ENCODE data around the gene CYTH2.
A peak's percentile ranks its signal among the peaks of the same experiment; 100 is the strongest.

CYTH2 gene

DNA sequence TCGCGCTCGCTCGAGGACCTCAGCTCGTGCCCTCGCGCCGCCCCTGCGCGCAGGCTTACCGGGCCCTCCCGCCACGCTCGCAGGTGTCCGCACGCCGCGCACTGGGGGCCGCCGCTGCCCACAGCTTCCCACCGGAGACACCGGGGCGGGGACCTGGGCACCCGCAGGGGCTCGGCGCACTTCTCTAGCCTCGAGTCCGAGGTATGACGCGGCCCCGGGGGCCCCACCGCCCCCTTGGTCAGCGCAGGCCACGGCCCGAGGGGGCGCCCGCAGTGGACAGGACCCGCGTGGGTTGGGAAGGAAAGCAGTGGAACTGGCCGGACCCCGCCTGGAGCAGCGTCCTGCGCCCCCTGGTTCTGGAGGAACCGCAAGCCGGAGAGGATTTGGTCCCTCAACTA, 25.4 kb upstream of the CYTH2 start:
- peaks cover 14% of the 10 kb centered on the region for H3K36me3 ChIP-seq (ENCODE audit: control insufficient read depth, insufficient read depth, low read length)
- H3K4me1 ChIP-seq (ENCODE audit: control insufficient read depth, insufficient read depth, low read length, poor library complexity, severe bottlenecking), result peaks cover 21% of the 10 kb centered on the region
- H3K27me3 ChIP-seq (replicated peaks; ENCODE audit: control insufficient read depth, insufficient read depth, low read length, poor library complexity, severe bottlenecking), result peaks cover 11% of the 10 kb centered on the region
- no peak overlapping the region for H3K27ac ChIP-seq (ENCODE audit: insufficient read depth, low read length, poor library complexity, severe bottlenecking)
- peak overlapping the region; percentile 80 for H3K4me3 ChIP-seq (ENCODE audit: insufficient read depth, low read depth, low read length, poor library complexity, severe bottlenecking)
- no peaks in the 10 kb centered on the region for H3K9me3 ChIP-seq (ENCODE audit: control insufficient read depth, low read length)
- DNase-seq, result no peak

DNA sequence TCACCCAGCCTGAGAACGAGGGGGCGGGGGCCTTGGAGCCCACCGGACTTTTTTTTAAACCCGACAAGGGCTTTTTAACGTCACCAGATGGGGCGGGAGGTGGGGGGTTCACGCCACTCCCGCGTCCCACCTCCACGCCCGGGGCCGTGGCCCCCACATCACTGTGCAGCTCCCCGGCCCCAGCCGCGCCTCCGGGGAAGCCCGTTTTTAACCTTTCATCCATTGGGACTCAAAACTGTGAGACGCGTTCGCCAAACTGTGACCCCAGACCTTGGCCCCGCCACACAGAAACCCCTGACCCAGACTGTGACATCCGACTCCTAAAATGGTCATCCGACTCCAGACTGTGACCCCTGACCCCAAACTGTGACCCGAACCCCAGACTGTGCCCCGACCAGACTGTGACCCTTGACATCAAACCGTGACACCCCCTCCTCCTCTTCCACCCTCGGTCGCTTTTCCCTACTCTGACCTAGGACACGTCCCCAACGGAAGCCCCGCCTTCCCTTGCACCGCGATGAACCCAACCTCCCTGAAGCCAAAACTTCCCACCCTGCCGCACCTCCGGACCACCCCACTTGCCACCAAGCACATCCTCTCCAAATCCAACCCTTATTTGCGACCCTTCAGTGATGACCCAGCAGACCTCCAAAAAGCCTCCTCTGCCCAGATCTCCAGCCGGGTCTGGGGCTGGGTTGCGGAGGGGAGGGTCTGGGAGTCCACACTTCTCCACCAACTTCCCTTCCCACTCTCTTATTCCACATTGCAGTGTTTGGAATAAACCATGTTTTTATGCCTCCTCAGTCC, 24.8 kb upstream of the CYTH2 start:
- H3K27ac ChIP-seq (ENCODE audit: insufficient read depth, low read length, poor library complexity, severe bottlenecking), result no peak overlapping the region
- peak overlapping the region; percentile 80 for H3K4me3 ChIP-seq (ENCODE audit: insufficient read depth, low read depth, low read length, poor library complexity, severe bottlenecking)
- peaks cover 11% of the 10 kb centered on the region for H3K27me3 ChIP-seq (replicated peaks; ENCODE audit: control insufficient read depth, insufficient read depth, low read length, poor library complexity, severe bottlenecking)
- H3K4me1 ChIP-seq (ENCODE audit: control insufficient read depth, insufficient read depth, low read length, poor library complexity, severe bottlenecking), result peaks cover 21% of the 10 kb centered on the region
- no peak for DNase-seq
- H3K36me3 ChIP-seq (ENCODE audit: control insufficient read depth, insufficient read depth, low read length), result peaks cover 15% of the 10 kb centered on the region
- H3K9me3 ChIP-seq (ENCODE audit: control insufficient read depth, low read length), result no peaks in the 10 kb centered on the region

DNA sequence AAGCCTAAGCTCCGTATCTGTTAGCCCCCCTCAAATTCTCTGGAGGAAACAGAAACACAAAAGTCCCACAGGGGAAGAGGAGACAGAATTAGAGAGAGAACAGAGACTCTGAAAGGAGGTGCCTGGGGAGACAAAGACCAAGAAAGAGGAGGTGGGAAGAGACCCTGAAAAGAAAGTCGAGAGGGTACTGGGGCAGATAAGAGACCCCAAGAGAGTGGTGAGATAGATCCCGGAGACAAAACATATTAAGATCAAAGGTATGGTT, 24.3 kb upstream of the CYTH2 start:
- peaks cover 21% of the 10 kb centered on the region for H3K4me1 ChIP-seq (ENCODE audit: control insufficient read depth, insufficient read depth, low read length, poor library complexity, severe bottlenecking)
- peaks cover 11% of the 10 kb centered on the region for H3K27me3 ChIP-seq (replicated peaks; ENCODE audit: control insufficient read depth, insufficient read depth, low read length, poor library complexity, severe bottlenecking)
- no peaks in the 10 kb centered on the region for H3K9me3 ChIP-seq (ENCODE audit: control insufficient read depth, low read length)
- H3K4me3 ChIP-seq (ENCODE audit: insufficient read depth, low read depth, low read length, poor library complexity, severe bottlenecking), result peak overlapping the region; percentile 80
- H3K27ac ChIP-seq (ENCODE audit: insufficient read depth, low read length, poor library complexity, severe bottlenecking), result no peak overlapping the region
- DNase-seq, result no peak
- peaks cover 19% of the 10 kb centered on the region for H3K36me3 ChIP-seq (ENCODE audit: control insufficient read depth, insufficient read depth, low read length)

DNA sequence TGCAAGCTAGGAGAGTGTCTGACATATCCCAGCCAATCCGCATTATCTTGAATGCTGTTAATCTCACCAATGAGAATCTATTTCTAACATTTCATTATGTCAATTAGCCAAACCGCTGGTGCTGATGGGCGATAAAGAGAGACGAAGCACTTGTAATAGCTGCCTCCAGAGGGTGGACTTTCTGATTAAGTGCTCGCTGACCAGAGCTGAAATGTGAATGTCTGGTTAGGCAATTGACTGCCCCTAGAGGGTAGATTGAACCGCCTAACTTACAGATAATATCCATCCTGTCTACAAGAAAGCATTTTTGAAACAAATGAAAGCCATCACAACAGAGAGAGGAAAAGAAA, 23.9 kb upstream of the CYTH2 start:
- DNase-seq, result peak in 1 of 3 donors; percentile 12
- Histone ChIP-seq H3K27me3 (replicated peaks; ENCODE audit: control insufficient read depth, insufficient read depth, low read length, poor library complexity, severe bottlenecking) (peaks cover 11% of the 10 kb centered on the region), H3K27ac (ENCODE audit: insufficient read depth, low read length, poor library complexity, severe bottlenecking) (peak overlapping the region; percentile 70), H3K9me3 (ENCODE audit: control insufficient read depth, low read length) (no peaks in the 10 kb centered on the region), H3K4me3 (ENCODE audit: insufficient read depth, low read depth, low read length, poor library complexity, severe bottlenecking) (peak overlapping the region; percentile 80), H3K4me1 (ENCODE audit: control insufficient read depth, insufficient read depth, low read length, poor library complexity, severe bottlenecking) (peaks cover 21% of the 10 kb centered on the region), H3K36me3 (ENCODE audit: control insufficient read depth, insufficient read depth, low read length) (peaks cover 22% of the 10 kb centered on the region)

DNA sequence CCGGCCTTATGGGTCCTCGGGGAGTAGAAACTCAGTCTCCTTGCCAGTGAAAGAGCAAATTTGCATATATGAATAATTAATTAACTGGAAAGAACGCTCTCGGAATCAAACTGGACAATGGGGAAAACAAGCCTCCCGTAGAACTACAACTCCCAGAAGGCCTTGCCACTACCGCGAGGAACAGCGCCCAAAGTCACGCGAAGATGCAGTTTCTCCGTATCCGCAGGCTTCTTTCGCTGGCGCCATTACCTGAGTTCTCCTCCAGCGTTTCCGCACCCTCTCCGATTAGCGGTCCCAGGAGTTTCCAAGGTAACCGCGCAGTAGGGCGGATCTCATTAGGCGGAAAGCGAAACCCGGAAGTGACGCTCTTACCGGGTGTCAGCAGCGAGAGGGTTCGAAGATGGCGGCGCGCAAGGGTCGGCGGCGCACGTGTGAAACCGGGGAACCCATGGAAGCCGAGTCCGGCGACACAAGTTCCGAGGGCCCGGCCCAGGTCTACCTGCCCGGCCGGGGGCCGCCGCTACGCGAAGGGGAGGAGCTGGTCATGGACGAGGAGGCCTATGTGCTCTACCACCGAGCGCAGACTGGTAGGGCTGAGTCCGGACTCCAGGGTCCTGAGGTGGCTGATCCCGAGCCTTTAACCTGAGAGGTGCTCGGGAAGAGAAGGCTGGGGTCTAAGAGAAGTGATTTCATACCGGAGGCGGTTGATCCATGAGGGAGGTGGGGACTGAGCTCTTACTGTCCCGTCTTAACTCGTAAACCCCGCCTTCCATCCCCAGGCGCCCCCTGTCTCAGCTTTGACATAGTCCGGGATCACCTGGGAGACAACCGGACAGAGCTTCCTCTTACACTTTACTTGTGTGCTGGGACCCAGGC, 23.3 kb upstream of the CYTH2 start, which contains the start of gene GRWD1:
Gene GRWD1 (plus strand): TSS at position 378 of the 876 bp plus-strand sequence. CDS start 23 bp downstream, at position 401.
- Histone ChIP-seq H3K4me1 (ENCODE audit: control insufficient read depth, insufficient read depth, low read length, poor library complexity, severe bottlenecking) (peaks cover 21% of the 10 kb centered on the region), H3K9me3 (ENCODE audit: control insufficient read depth, low read length) (no peaks in the 10 kb centered on the region), H3K36me3 (ENCODE audit: control insufficient read depth, insufficient read depth, low read length) (peaks cover 28% of the 10 kb centered on the region), H3K27me3 (replicated peaks; ENCODE audit: control insufficient read depth, insufficient read depth, low read length, poor library complexity, severe bottlenecking) (peaks cover 11% of the 10 kb centered on the region), H3K4me3 (ENCODE audit: insufficient read depth, low read depth, low read length, poor library complexity, severe bottlenecking) (peak within 1 kb of the TSS; percentile 80), H3K27ac (ENCODE audit: insufficient read depth, low read length, poor library complexity, severe bottlenecking) (peak within 1 kb of the TSS; percentile 70)
- DNase-seq, result peak; percentile 90 to 95 (median 92)

DNA sequence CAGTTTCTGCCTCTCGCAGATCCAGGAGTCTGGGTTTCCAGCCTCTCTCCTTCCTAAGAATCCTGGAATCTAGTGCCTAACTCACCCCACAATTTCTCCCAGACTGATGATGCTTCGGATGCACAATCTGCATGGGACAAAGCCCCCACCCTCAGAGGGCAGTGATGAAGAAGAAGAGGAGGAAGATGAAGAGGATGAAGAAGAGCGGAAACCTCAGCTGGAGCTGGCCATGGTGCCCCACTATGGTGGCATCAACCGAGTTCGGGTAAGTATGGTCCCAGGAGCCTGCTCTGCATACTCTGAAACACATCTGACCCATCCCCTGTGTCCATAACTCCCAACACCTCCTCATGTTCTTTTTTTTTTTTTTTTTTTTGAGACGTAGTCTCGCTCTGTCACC, 22.6 kb upstream of the CYTH2 start:
- peaks cover 21% of the 10 kb centered on the region for H3K4me1 ChIP-seq (ENCODE audit: control insufficient read depth, insufficient read depth, low read length, poor library complexity, severe bottlenecking)
- H3K27ac ChIP-seq (ENCODE audit: insufficient read depth, low read length, poor library complexity, severe bottlenecking), result peak overlapping the region; percentile 70
- peaks cover 11% of the 10 kb centered on the region for H3K27me3 ChIP-seq (replicated peaks; ENCODE audit: control insufficient read depth, insufficient read depth, low read length, poor library complexity, severe bottlenecking)
- H3K36me3 ChIP-seq (ENCODE audit: control insufficient read depth, insufficient read depth, low read length), result peaks cover 36% of the 10 kb centered on the region
- no peak for DNase-seq
- no peaks in the 10 kb centered on the region for H3K9me3 ChIP-seq (ENCODE audit: control insufficient read depth, low read length)
- peak overlapping the region; percentile 80 for H3K4me3 ChIP-seq (ENCODE audit: insufficient read depth, low read depth, low read length, poor library complexity, severe bottlenecking)

DNA sequence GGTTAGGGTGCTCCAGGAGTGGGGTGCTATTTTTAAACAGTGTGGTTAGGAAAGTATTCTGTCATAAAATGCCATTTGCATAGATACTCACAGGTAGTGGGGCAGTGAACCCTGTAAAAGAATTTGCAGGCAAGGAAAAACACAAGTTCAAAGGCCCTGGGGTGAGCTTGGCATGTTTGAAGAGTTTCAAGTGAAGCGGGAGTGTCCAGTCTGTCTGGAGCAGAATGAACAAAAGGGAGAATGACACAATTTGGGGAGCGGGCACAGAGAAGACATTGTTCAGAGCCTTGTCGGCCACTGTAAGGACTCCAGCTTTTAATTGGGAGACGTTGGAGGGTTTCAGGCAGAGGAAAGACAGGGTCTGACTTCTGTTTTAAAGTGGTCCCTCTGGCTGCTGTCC, 20.6 kb upstream of the CYTH2 start:
- Histone ChIP-seq H3K4me1 (ENCODE audit: control insufficient read depth, insufficient read depth, low read length, poor library complexity, severe bottlenecking) (peaks cover 21% of the 10 kb centered on the region), H3K27me3 (replicated peaks; ENCODE audit: control insufficient read depth, insufficient read depth, low read length, poor library complexity, severe bottlenecking) (peaks cover 4% of the 10 kb centered on the region), H3K4me3 (ENCODE audit: insufficient read depth, low read depth, low read length, poor library complexity, severe bottlenecking) (no peak overlapping the region), H3K27ac (ENCODE audit: insufficient read depth, low read length, poor library complexity, severe bottlenecking) (no peak overlapping the region), H3K9me3 (ENCODE audit: control insufficient read depth, low read length) (no peaks in the 10 kb centered on the region), H3K36me3 (ENCODE audit: control insufficient read depth, insufficient read depth, low read length) (peaks cover 53% of the 10 kb centered on the region)
- DNase-seq, result no peak

DNA sequence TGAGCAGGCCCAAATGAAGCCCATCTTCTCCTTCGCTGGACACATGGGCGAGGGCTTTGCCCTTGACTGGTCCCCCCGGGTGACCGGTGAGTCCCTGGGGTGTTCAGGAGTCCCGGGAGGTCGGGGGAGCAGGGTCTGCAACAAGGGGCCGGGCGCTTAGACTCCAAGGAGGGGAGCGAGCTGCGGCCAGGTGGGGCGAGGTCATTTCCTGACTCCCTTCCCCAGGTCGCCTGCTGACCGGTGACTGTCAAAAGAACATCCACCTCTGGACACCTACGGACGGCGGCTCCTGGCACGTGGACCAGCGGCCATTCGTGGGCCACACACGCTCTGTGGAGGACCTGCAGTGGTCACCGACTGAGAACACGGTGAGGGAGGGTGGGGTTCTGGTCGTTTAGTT, 18.7 kb upstream of the CYTH2 start:
- peaks cover 67% of the 10 kb centered on the region for H3K36me3 ChIP-seq (ENCODE audit: control insufficient read depth, insufficient read depth, low read length)

DNA sequence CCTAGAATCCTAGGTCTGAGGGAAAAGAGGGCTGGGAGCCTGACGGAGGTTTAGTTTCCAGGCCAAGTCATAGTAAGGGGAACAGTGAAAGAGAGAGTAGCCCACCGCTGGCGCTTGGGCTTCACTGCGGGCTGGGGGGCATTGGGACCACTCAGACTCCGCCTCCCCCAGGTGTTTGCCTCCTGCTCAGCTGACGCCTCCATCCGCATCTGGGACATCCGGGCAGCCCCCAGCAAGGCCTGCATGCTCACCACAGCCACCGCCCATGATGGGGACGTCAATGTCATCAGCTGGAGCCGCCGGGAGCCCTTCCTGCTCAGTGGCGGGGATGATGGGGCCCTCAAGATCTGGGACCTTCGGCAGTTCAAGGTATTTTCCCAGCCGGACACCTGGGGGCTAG, 18.3 kb upstream of the CYTH2 start:
- no peaks in the 10 kb centered on the region for H3K27me3 ChIP-seq (replicated peaks; ENCODE audit: control insufficient read depth, insufficient read depth, low read length, poor library complexity, severe bottlenecking)
- peaks cover 7% of the 10 kb centered on the region for H3K4me1 ChIP-seq (ENCODE audit: control insufficient read depth, insufficient read depth, low read length, poor library complexity, severe bottlenecking)
- H3K36me3 ChIP-seq (ENCODE audit: control insufficient read depth, insufficient read depth, low read length), result peaks cover 69% of the 10 kb centered on the region
- H3K4me3 ChIP-seq (ENCODE audit: insufficient read depth, low read depth, low read length, poor library complexity, severe bottlenecking), result no peak overlapping the region
- DNase-seq, result no peak
- no peaks in the 10 kb centered on the region for H3K9me3 ChIP-seq (ENCODE audit: control insufficient read depth, low read length)
- H3K27ac ChIP-seq (ENCODE audit: insufficient read depth, low read length, poor library complexity, severe bottlenecking), result no peak overlapping the region

More for the DNA sequence above, 18.7 kb upstream of the CYTH2 start:
- no peaks in the 10 kb centered on the region for H3K27me3 ChIP-seq (replicated peaks; ENCODE audit: control insufficient read depth, insufficient read depth, low read length, poor library complexity, severe bottlenecking)
- DNase-seq, result no peak
- H3K27ac ChIP-seq (ENCODE audit: insufficient read depth, low read length, poor library complexity, severe bottlenecking), result no peak overlapping the region
- H3K4me3 ChIP-seq (ENCODE audit: insufficient read depth, low read depth, low read length, poor library complexity, severe bottlenecking), result no peak overlapping the region
- no peaks in the 10 kb centered on the region for H3K9me3 ChIP-seq (ENCODE audit: control insufficient read depth, low read length)
- peaks cover 7% of the 10 kb centered on the region for H3K4me1 ChIP-seq (ENCODE audit: control insufficient read depth, insufficient read depth, low read length, poor library complexity, severe bottlenecking)

DNA sequence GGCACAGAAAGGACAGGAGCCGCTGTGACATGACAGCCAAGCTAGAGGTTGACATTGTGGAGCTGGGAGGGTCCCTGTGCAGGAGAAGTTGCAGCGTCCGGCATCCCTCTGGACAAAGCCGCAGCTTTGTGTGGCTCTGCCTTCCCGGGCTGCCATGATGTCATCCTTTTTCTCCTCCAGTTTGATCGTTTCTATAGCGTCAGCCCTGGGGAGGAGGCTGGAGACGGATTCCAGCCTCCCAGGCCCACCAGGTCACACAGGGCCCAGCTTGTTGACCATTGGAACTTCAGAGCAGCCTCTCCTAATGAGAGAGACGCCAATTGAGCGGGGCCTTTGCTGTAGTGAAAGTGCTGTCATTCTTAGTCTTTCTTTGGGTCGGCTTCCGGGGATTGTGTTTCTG, 17.5 kb upstream of the CYTH2 start:
- H3K27me3 ChIP-seq (replicated peaks; ENCODE audit: control insufficient read depth, insufficient read depth, low read length, poor library complexity, severe bottlenecking), result no peaks in the 10 kb centered on the region
- H3K4me1 ChIP-seq (ENCODE audit: control insufficient read depth, insufficient read depth, low read length, poor library complexity, severe bottlenecking), result peaks cover under 1% of the 10 kb centered on the region
- H3K4me3 ChIP-seq (ENCODE audit: insufficient read depth, low read depth, low read length, poor library complexity, severe bottlenecking), result no peak overlapping the region
- no peak overlapping the region for H3K27ac ChIP-seq (ENCODE audit: insufficient read depth, low read length, poor library complexity, severe bottlenecking)
- DNase-seq, result no peak
- H3K36me3 ChIP-seq (ENCODE audit: control insufficient read depth, insufficient read depth, low read length), result peaks cover 75% of the 10 kb centered on the region
- H3K9me3 ChIP-seq (ENCODE audit: control insufficient read depth, low read length), result no peaks in the 10 kb centered on the region
